Uterus (tissue), 4 donors: ENCODE data around the gene MYL12B. TPM values are rescaled to one million over a fixed set of nuclear protein-coding genes. Genes with fewer than 3 reads are reported as not detected.

Source experiments
- DNase-seq, 2 donors: peaks; one replicate each; pipeline ENCODE4 v3.0.0-alpha.2; 2019 to 2020
- H3K27ac ChIP-seq, 2 donors: fragments of 200-600 bp; sonication (generic); 1 replicate in 1 of 2; 2 replicates in 1 of 2; pipeline ENCODE4 v1.5.1; 2016 to 2018
- H3K27me3 ChIP-seq, 2 donors: fragments of 200-600 bp; sonication (generic); one replicate each; pipeline ENCODE4 v1.5.1; 2018 to 2019; ENCODE audit warnings: control low read depth in 1 of 2
- H3K36me3 ChIP-seq, 2 donors: fragments of 200-600 bp; sonication (generic); one replicate each; pipeline ENCODE4 v1.5.1; 2019; ENCODE audit warnings: control low read depth in 1 of 2
- H3K4me1 ChIP-seq, 2 donors: fragments of 200-600 bp; sonication (generic); one replicate each; pipeline ENCODE4 v1.5.1; 2018 to 2019; ENCODE audit warnings: control low read depth in 1 of 2
- H3K4me3 ChIP-seq, 2 donors: fragments of 200-600 bp; sonication (generic); 1 replicate in 1 of 2; 2 replicates in 1 of 2; pipeline ENCODE4 v1.5.1; 2018 to 2019; ENCODE audit warnings: mild to moderate bottlenecking in 1 of 2
- H3K9me3 ChIP-seq, 2 donors: fragments of 200-600 bp; sonication (generic); one replicate each; pipeline ENCODE4 v1.5.1; 2019; ENCODE audit warnings: control low read depth in 1 of 2
- POLR2A ChIP-seq, 2 donors: fragments of 450-650 bp; IDR thresholded peaks; one replicate each; pipeline ENCODE4 v1.6.1; 2016; ENCODE audit warnings: antibody characterized with exemption in 2 of 2, mild to moderate bottlenecking in 1 of 2, moderate library complexity in 1 of 2
- intact Hi-C: fragments of 100-400 bp; cut with DNase I; formaldehyde crosslinking; loops from one replicate; pipeline ENCODE4 v1.15.1; 2023; ENCODE audit warnings: low total_unique reads
- total RNA-seq, 4 donors: library from RNA; depleted of rRNA in 3 of 4; stranded (reverse); fragments of >200 nt in 3 of 4; gene quantifications; one replicate each; pipeline versions ENCODE4 v1.1.0 to v1.2.4, GENCODE V29; 2014 to 2023
- TF ChIP-seq, protein P1 (sequence below), 4 experiments: fragments of 200-600 bp in 2 of 4; fragments of 450-650 bp in 2 of 4; sonication (generic) in 2 of 4; IDR thresholded peaks; one replicate each; pipeline ENCODE4 v1.5.1; 2016 to 2019; ENCODE audit warnings: antibody characterized with exemption in 4 of 4, mild to moderate bottlenecking in 2 of 4, moderate library complexity in 1 of 4
- donor health status: DM: yes; HTN: yes; CAD: no.

Gene MYL12B
- total RNA-seq, 4 donors from 2014 or later = 236 to 387 (median 305) TPM

DNA sequence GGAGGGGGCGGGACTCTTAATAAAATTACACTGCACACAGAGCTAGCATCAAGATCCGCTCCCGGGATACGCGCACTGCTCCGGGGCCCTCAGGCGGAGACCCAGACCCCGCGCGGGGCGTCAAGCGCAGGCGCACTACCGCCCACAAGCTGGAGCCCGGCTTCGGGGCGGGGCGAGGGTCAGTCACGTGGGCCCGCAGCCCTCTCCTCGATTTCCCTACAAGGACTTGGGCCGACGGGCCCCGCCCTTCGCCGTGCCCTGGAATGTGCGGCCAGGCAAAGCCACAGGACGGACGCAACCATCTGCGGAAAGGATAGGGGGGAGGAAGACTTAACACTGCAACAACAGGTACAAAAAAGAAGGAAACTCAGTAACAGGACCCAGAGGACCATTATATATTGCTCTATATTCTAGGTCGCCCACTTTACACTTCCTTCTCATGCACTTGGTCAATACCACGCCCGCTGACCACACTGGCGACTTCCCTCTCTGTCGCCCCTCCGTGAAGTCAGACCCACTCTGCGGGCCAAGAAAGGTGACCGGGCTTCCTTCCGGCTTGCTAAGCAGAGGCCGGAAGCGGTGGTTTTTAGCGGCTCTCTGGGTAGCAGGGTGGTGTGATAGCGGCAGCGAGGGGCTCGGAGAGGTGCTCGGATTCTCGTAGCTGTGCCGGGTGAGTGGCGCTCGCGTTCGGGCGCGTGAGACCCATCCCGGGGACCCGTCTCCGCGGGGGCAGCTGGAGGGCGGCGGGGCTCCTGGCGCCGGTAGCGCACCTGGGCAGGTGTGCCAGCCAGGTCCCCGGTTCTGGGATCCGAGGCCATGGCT is 14.5 kb upstream of the MYL12B start, which contains the start of gene MYL12A:
Gene MYL12A (plus strand): TSS at position 562 of the 822 bp plus-strand sequence. CDS start 5,447 bp downstream, outside the sequence.
- Histone ChIP-seq H3K27ac (peak within 1 kb of the TSS; percentile 92 to 98), H3K4me3 (peak within 1 kb of the TSS; percentile 72 to 99), H3K36me3 (no peaks in the 10 kb centered on the region), H3K27me3 (no peaks in the 10 kb centered on the region), H3K9me3 (no peaks in the 10 kb centered on the region), H3K4me1 (peaks cover 0 to 6% of the 10 kb centered on the region in 2 donors)
- peak; percentile 96 to 97 for DNase-seq
- intact Hi-C loops = loop anchor here (10.0 kb wide), 1 partner anchor 323 kb away; no protein-coding TSS in a partner anchor
- TF ChIP-seq, protein P1, sequence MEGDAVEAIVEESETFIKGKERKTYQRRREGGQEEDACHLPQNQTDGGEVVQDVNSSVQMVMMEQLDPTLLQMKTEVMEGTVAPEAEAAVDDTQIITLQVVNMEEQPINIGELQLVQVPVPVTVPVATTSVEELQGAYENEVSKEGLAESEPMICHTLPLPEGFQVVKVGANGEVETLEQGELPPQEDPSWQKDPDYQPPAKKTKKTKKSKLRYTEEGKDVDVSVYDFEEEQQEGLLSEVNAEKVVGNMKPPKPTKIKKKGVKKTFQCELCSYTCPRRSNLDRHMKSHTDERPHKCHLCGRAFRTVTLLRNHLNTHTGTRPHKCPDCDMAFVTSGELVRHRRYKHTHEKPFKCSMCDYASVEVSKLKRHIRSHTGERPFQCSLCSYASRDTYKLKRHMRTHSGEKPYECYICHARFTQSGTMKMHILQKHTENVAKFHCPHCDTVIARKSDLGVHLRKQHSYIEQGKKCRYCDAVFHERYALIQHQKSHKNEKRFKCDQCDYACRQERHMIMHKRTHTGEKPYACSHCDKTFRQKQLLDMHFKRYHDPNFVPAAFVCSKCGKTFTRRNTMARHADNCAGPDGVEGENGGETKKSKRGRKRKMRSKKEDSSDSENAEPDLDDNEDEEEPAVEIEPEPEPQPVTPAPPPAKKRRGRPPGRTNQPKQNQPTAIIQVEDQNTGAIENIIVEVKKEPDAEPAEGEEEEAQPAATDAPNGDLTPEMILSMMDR (IDR thresholded peaks at IDR 0.05) = peak in 2 of 4 experiments; percentile 4 to 18
- peak; percentile 77 to 79 for TF ChIP-seq POLR2A (IDR thresholded peaks at IDR 0.05)

DNA sequence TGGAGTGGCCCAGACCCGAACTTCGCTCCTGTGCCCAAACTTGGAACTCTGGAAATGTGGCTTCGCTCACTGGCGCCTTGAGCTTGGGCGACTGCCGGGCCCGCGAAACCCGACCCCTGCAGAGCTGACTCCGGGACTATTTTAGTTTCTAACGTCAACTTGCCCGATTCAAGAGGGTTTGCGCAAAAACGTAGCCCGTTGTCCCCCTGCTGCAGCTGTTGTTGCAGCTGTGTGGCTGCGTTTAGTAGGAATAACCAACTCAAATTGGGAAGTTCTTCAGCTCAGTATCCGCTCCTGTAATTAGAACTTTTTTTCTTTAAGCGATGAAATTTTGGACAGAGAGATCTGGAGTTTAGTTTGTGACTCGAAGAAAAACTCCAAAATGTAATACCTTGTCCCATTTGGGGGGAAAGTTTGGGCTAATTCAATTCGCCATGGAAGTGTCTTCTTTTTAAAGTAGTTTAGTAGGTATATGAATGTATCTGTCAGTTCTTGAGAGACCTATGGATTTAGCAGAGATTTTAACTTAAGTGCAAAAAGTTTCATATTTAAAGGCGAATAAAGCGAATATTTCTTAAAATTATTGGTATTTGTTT is 13.8 kb upstream of the MYL12B start:
- H3K4me1 ChIP-seq = peaks cover 0 to 6% of the 10 kb centered on the region in 2 donors
- peak overlapping the region; percentile 72 to 99 for H3K4me3 ChIP-seq
- TF ChIP-seq, protein P1 (IDR thresholded peaks at IDR 0.05) = no peak
- TF ChIP-seq POLR2A (IDR thresholded peaks at IDR 0.05) = no peak
- H3K27me3 ChIP-seq = no peaks in the 10 kb centered on the region
- H3K27ac ChIP-seq = peak overlapping the region; percentile 92 to 98
- intact Hi-C loops = loop anchor here (10.0 kb wide), 1 partner anchor 323 kb away; no protein-coding TSS in a partner anchor
- no peaks in the 10 kb centered on the region for H3K9me3 ChIP-seq
- peak in 1 of 2 donors; percentile 51 for DNase-seq
- no peaks in the 10 kb centered on the region for H3K36me3 ChIP-seq

DNA sequence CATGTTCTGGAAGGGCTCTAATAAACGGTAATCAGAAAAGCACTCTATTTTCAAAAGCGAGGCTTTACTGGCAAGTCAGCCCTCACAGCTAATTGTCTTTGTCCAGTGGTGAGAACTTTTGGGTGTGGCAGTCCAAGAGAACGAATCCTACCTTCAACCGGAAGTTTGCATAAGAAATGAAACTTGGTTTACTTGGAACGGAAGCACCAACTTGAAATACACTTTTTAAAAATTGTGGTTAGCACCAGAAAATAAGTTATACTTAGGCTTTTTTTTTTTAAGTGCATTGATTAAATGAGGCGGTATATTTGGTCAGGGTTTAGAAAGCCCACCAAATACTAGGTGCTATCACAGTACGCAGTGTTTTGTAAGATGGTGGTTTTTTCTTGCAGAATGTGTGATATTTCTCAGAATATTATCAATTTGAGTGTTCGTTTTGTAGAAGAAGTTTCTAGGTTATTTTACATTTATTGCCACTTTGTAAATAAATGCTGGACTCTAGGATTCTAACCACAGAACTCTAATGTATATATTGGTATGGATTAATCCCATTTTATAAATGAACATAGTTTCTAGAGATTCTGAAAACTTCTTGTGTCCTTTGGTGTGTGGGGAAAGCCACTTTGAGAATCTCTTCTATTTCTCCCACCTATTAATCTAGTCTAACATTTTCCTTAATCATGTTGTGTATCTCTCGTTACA is 13.1 kb upstream of the MYL12B start:
- DNase-seq = no peak

GRCh38 chr18:3250237-3251107 is 11.5 kb upstream of the MYL12B start:
- intact Hi-C loops = no loop called here
- no peaks in the 10 kb centered on the region for H3K9me3 ChIP-seq
- H3K27me3 ChIP-seq = no peaks in the 10 kb centered on the region
- DNase-seq = no peak
- TF ChIP-seq, protein P1 (IDR thresholded peaks at IDR 0.05) = no peak
- TF ChIP-seq POLR2A (IDR thresholded peaks at IDR 0.05) = no peak
- peak overlapping the region; percentile 51 to 52 for H3K27ac ChIP-seq
- no peak overlapping the region for H3K4me3 ChIP-seq
- H3K36me3 ChIP-seq = no peaks in the 10 kb centered on the region
- peaks cover 0 to 6% of the 10 kb centered on the region in 2 donors for H3K4me1 ChIP-seq

More for the DNA sequence above, 13.1 kb upstream of the MYL12B start:
- Histone ChIP-seq H3K27me3 (no peaks in the 10 kb centered on the region), H3K9me3 (no peaks in the 10 kb centered on the region), H3K36me3 (no peaks in the 10 kb centered on the region), H3K4me3 (peak overlapping the region; percentile 72 to 99), H3K27ac (peak overlapping the region; percentile 92 to 98), H3K4me1 (peaks cover 0 to 6% of the 10 kb centered on the region in 2 donors)
- intact Hi-C loops = loop anchor here (10.0 kb wide), 1 partner anchor 324 kb away; no protein-coding TSS in a partner anchor
- TF ChIP-seq POLR2A (IDR thresholded peaks at IDR 0.05) = no peak
- TF ChIP-seq, protein P1 (IDR thresholded peaks at IDR 0.05) = no peak
